ENCODE data around the gene DGUOK. TPM values are rescaled to one million over a fixed set of nuclear protein-coding genes. Genes with fewer than 3 reads are reported as not detected.

Gene DGUOK
- polyA plus RNA-seq, 1 donor (not counting 4 experiments of a cell fraction or from before 2014, with no cell fraction given): 102 TPM

DNA sequence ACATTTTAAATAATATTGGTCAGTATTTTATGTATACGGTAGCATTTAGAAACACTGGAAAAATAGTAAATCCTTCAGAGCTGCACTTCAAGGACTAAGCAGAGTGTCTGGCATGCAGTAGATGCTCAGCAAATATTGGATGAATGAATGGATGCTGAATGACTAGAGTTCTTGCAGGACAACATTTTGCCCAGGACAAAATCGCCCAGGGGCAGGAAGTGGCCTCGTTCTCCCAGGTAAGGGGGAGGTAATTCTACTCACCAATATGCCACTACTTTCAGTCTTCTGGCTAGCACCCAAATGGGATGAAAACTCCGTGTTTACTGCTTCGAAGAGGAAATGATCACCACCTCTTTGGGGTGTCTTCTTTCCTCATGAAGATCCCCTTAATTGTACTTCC is 4.0 kb upstream of the DGUOK start:
- TF ChIP-seq EZH2 (IDR thresholded peaks at IDR 0.05; ENCODE audit: low read length): no peak
- TF ChIP-seq, protein P1, sequence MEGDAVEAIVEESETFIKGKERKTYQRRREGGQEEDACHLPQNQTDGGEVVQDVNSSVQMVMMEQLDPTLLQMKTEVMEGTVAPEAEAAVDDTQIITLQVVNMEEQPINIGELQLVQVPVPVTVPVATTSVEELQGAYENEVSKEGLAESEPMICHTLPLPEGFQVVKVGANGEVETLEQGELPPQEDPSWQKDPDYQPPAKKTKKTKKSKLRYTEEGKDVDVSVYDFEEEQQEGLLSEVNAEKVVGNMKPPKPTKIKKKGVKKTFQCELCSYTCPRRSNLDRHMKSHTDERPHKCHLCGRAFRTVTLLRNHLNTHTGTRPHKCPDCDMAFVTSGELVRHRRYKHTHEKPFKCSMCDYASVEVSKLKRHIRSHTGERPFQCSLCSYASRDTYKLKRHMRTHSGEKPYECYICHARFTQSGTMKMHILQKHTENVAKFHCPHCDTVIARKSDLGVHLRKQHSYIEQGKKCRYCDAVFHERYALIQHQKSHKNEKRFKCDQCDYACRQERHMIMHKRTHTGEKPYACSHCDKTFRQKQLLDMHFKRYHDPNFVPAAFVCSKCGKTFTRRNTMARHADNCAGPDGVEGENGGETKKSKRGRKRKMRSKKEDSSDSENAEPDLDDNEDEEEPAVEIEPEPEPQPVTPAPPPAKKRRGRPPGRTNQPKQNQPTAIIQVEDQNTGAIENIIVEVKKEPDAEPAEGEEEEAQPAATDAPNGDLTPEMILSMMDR (optimal IDR thresholded peaks at IDR 0.05 in 1 of 3, IDR thresholded peaks at IDR 0.05 in 1 of 3, conservative IDR thresholded peaks at IDR 0.05 in 1 of 3; ENCODE audit: extremely low read depth in 1 of 3, insufficient read depth in 2 of 3, low read length in 3 of 3): no peak

DNA sequence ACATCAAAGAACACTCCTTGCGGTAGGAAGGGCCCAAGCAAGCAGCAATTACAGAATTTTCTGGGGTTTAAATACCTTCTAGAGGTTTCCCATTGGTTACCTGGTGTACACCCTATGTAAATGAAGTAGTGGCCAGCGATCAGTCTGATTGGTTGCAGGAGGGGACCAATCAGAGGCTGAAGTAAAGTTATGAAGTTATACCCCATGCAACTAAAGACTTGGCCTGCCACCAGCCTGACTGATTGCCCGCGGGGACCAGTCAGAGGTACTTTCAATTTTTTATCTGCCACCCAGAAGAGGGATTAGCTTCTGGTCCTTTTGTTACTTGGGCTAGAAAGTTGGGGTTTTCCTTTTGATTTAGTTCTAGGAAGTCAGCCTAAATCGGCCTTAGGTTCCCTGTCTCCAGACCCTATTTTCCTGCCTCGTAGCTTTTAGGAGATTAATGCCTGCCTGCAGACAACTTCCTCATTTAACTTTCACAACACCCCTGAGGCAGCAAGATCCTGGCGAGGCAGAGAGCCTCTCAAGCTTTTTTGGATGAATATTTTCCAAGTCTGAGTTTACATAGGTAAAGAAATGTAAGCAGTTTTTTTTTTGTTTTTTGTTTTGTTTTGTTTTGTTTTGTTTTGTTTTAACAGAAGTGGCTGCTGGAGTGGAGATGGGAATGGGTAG is 1.5 kb upstream of the DGUOK start:
- Histone ChIP-seq H3K27ac (ENCODE audit: control insufficient read depth, insufficient read depth, low read length) (peak overlapping the region; percentile 99), H4K20me1 (ENCODE audit: control insufficient read depth, extremely low read depth, insufficient read depth, low read length) (no peaks in the 10 kb centered on the region), H3K36me3 (ENCODE audit: control insufficient read depth in 2 of 2, extremely low read depth in 1 of 2, insufficient read depth in 2 of 2, low read length in 2 of 2) (no peaks in the 10 kb centered on the region), H2AFZ (ENCODE audit: control insufficient read depth, low read length) (no peak overlapping the region), H3K9me1 (ENCODE audit: control insufficient read depth, extremely low read depth, insufficient read depth, low read length) (no peaks in the 10 kb centered on the region), H3K4me1 (ENCODE audit: control insufficient read depth, extremely low read depth, insufficient read depth, low read length) (peaks cover 35% of the 10 kb centered on the region), H3K79me2 (ENCODE audit: control insufficient read depth, insufficient read depth, low read length) (peaks cover 35% of the 10 kb centered on the region), H3K9ac (ENCODE audit: control insufficient read depth, extremely low read depth, insufficient read depth, low read length) (peak overlapping the region; percentile 9), H3K27me3 (ENCODE audit: control insufficient read depth, extremely low read depth, insufficient read depth, low read length) (no peaks in the 10 kb centered on the region), H3K4me3 (ENCODE audit: control insufficient read depth in 2 of 3, extremely low read depth in 1 of 3, insufficient read depth in 2 of 3, low read depth in 1 of 3, low read length in 3 of 3) (no peak overlapping the region), H3K4me2 (ENCODE audit: control insufficient read depth, extremely low read depth, insufficient read depth, low read depth, low read length) (peak overlapping the region; percentile 87), H3K9me3 (ENCODE audit: control insufficient read depth, low read depth, low read length) (no peaks in the 10 kb centered on the region)
- FAIRE-seq (no peak), DNase-seq (ENCODE audit: low read depth, low spot score) (no peak)
- TF ChIP-seq, protein P1 (optimal IDR thresholded peaks at IDR 0.05 in 1 of 3, IDR thresholded peaks at IDR 0.05 in 1 of 3, conservative IDR thresholded peaks at IDR 0.05 in 1 of 3; ENCODE audit: extremely low read depth in 1 of 3, insufficient read depth in 2 of 3, low read length in 3 of 3): no peak
- no peak for TF ChIP-seq EZH2 (IDR thresholded peaks at IDR 0.05; ENCODE audit: low read length)
- dilution Hi-C loops (cut with MboI; ENCODE audit: extremely low pct_ligation_motif_present, low sequenced_read_pairs): no loop called here

More for the DNA sequence above, 4.0 kb upstream of the DGUOK start:
- Histone ChIP-seq H3K4me3 (ENCODE audit: control insufficient read depth in 2 of 3, extremely low read depth in 1 of 3, insufficient read depth in 2 of 3, low read depth in 1 of 3, low read length in 3 of 3) (no peak overlapping the region), H3K36me3 (ENCODE audit: control insufficient read depth in 2 of 2, extremely low read depth in 1 of 2, insufficient read depth in 2 of 2, low read length in 2 of 2) (no peaks in the 10 kb centered on the region), H4K20me1 (ENCODE audit: control insufficient read depth, extremely low read depth, insufficient read depth, low read length) (no peaks in the 10 kb centered on the region), H3K9me3 (ENCODE audit: control insufficient read depth, low read depth, low read length) (no peaks in the 10 kb centered on the region), H3K9ac (ENCODE audit: control insufficient read depth, extremely low read depth, insufficient read depth, low read length) (no peak overlapping the region), H3K27me3 (ENCODE audit: control insufficient read depth, extremely low read depth, insufficient read depth, low read length) (no peaks in the 10 kb centered on the region), H3K4me1 (ENCODE audit: control insufficient read depth, extremely low read depth, insufficient read depth, low read length) (peaks cover 14% of the 10 kb centered on the region), H3K4me2 (ENCODE audit: control insufficient read depth, extremely low read depth, insufficient read depth, low read depth, low read length) (peak overlapping the region; percentile 25), H3K9me1 (ENCODE audit: control insufficient read depth, extremely low read depth, insufficient read depth, low read length) (no peaks in the 10 kb centered on the region), H3K79me2 (ENCODE audit: control insufficient read depth, insufficient read depth, low read length) (peaks cover 10% of the 10 kb centered on the region), H3K27ac (ENCODE audit: control insufficient read depth, insufficient read depth, low read length) (no peak overlapping the region), H2AFZ (ENCODE audit: control insufficient read depth, low read length) (peak overlapping the region; percentile 25)
- DNase-seq (ENCODE audit: low read depth, low spot score): no peak
- dilution Hi-C loops (cut with MboI; ENCODE audit: extremely low pct_ligation_motif_present, low sequenced_read_pairs): no loop called here
- no peak for FAIRE-seq
